ENCODE measurements around the gene FRAT1.
"Not testable (repeated sequence)": the region's sequence is repeated elsewhere in the genome, so short reads cannot be mapped to it uniquely, and the experiment has no call there.

Gene FRAT1

GRCh38 chr10:97335188-97335619, 16.1 kb downstream of the FRAT1 start:
- no peak for DNase-seq (ENCODE audit: low spot score)

GRCh38 chr10:97336006-97336405, 16.9 kb downstream of the FRAT1 start:
- DNase-seq (ENCODE audit: low spot score) = no peak

GRCh38 chr10:97336446-97336845, 17.4 kb downstream of the FRAT1 start:
- DNase-seq (ENCODE audit: low spot score) = no peak

DNA sequence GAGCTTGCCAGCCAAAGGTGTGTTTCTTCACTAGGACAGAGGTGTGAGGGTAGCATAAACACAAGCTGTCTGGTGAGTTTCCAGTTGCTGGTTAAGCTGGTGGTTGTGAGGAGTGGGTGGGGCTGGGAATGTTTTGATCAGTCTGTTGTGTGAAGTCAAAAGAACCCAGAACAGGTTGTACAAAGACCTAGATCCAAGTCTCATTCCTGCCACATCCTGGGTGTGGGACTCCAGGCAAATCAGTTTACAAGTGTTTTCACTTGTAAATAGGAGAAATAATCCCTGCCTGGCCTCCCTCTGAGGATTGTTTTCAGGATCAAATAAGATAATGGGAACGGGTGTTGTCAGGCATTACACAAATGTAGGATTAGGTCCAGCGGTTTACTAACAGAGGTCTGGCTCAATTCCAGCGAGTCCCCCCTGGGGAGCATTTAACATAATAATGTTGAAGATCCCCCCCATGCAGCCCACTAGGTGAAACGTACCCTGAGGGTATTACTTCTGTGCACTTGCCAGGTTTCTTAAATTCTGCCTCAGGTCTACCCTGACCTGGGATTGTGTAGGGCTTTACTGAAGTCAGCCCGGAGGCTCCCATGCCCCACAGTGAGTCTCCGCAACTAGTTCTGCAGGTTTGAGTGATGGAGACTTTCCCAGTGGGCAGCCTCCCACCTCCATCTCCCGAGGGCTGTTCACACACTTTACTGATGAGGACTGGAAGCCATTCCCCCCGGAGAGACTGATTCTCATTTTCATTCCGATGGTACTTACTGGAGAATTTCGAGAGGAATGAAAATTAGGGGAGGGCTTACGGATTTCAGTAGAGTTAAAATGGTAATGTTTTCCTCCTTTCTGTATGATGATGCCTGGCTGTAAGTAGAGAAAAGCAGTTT, 18.1 kb downstream of the FRAT1 start:
- DNase-seq (ENCODE audit: low spot score) = no peak

DNA sequence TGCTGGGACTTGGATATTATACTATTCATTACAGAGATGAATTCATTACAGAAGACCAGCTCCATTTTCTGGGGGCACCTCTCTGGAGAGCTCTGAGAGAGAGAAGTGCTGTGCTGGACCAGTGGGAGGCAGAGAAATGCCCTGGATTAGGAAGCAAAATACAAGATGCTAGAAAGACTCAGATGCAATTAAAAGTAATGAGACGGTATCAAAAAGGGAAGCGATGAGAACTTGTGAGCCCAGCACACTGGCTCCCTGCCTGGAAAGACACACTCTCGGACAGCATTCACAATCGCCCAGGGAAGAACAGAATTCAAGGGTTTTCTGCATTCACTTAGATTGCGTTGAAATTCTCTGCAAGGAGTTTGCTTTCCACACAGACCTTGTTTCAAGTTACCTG, 19.0 kb downstream of the FRAT1 start:
- no peak for DNase-seq (ENCODE audit: low spot score)

GRCh38 chr10:97341416-97341815, 22.3 kb downstream of the FRAT1 start:
- no peak for DNase-seq (ENCODE audit: low spot score)

DNA sequence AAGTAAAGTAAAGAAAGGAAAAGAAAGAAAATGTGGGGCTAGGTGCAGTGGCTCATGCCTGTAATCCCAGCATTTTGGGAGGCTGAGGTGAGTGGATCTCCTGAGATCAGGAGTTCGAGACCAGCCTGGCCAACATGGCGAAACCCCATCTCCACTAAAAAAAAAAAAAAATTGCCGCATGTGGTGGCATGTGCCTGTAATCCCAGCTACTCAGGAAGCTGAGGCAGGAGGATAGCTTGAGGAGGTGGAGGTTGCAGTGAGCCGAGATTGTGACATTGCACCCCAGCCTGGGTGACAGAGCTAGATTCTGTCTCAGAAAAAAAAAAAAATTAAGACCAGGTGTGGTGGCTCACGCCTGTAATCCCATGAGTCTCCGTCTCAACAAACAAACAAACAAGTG, 24.6 kb downstream of the FRAT1 start:
- not testable (repeated sequence) for DNase-seq (ENCODE audit: low spot score)

- no peak for DNase-seq (ENCODE audit: low spot score)
These were observed 28.2 kb downstream of the FRAT1 start for GRCh38 chr10:97347317-97347716.

DNA sequence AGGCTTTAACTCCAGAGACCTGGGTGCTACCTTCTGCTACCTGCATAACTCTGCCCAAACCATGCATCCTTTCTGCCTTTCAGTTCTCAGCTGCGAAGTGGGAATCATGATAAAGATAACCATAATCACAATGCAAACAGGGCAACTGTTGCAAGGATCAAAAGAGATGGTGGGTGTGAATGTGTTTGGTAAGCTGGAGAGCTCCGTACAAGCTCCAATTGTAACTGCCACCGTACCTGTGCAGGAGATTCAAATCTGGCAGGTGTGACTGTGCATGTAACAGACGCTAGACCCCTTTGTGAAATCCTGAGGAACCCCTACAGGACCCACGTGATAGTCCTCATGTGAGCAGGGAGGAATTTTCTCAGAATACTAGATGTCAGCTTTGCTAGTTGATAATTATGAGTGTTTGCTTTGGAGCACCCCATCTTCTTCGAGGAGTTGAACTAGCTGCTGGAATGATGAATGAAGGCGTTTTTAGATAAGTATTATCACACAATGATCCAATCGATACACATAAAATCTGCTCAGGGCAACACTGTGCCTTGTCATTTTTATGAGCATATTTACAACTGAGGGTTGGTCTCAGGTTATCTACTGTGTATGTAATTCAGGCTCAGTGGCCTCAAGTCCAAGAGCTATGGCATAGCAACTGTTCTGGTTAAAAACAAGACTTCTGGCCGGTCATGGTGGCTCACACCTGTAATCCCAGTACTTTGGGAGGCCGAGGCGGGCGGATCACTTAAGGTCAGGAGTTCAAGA, 30.9 kb downstream of the FRAT1 start:
- no peak for DNase-seq (ENCODE audit: low spot score)

DNA sequence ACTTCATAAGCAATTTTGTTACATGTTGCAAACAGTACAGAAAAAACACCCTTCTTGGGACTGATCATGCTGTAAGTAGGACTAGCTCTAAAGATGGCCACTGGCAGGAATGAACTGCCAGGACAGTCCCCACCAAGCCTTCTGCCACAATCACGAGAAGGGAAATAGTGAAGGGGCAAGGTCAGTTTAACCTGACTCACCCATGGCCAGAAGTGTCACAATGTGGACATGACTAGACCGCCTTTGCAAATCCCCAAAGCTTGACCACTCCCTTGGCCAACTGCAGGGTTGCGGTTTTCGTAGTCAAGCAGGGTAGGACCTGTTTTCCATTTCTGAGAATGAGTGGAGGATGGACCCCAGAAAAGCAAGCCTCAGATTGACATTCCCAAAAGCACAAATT, 34.9 kb downstream of the FRAT1 start:
- no peak for DNase-seq (ENCODE audit: low spot score)

DNA sequence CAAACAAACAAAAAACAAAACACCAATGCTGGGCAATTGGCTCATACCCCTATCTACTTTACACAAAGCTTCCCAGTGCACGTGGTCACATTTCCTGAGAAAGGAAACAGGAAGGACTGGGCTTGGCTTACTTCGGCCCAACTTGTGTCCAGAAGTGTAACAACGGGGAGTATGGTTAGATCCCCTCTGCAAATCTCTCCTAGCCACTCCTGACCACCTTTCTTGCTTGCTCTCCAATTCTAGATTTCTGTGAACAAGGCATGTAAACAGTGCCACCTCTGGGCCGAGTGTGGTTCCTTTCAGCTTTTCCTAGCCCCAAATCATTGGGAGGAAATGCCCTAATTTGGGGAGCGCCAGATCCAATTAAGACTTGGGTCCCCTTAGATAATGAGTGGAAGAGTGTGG, 36.5 kb downstream of the FRAT1 start:
- DNase-seq (ENCODE audit: low spot score) = peak; percentile 22

GRCh38 chr10:97356318-97356914, 37.3 kb downstream of the FRAT1 start:
- no peak for DNase-seq (ENCODE audit: low spot score)

DNA sequence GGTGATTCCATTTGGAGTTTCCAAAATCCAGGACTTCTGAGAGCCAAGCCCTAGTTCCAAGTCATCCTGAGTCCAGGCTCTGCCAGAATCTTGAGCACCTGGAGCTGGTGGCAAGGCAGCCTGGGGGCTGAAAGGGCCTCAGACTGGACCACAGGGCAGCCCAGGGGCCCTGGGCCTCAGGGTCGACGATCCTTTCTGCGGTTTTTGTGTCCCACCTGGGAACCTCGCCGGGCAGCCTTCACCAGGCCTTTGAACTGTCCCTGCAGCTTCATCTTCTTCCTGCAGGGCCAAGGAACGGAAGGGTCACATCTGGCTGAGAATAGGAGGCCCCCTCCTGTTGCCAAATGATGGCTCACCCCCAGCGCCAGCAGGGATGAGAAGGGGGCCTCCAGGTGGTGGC, 37.8 kb downstream of the FRAT1 start:
- no peak for DNase-seq (ENCODE audit: low spot score)

DNA sequence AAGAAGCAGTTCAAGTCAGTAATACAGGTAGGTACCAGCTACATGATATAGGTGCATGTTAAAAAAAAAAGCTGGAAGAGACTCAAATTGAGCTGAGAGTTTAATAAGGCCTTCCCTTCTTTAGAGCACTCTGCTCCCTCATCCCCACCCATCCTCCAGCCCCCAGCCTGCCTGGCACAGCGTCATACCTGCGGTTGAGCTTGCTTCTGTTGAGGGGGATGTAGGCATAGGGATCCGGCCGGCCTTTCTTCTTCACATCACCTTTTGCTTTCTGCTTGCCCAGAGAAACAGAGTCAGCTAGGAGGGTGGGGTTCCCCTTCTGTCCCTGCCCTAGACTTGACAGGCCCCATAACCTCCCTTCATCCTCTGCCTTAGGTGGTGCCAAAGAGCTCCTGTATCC, 39.3 kb downstream of the FRAT1 start:
- DNase-seq (ENCODE audit: low spot score) = no peak

GRCh38 chr10:97358781-97359180, 39.7 kb downstream of the FRAT1 start:
- no peak for DNase-seq (ENCODE audit: low spot score)

- no peak for DNase-seq (ENCODE audit: low spot score)
These were observed 41.9 kb downstream of the FRAT1 start for GRCh38 chr10:97360705-97361536.

- DNase-seq (ENCODE audit: low spot score) = no peak
These were observed 42.4 kb downstream of the FRAT1 start for GRCh38 chr10:97361537-97361901.

GRCh38 chr10:97362310-97363033, 43.4 kb downstream of the FRAT1 start:
- no peak for DNase-seq (ENCODE audit: low spot score)

- no peak for DNase-seq (ENCODE audit: low spot score)
These were observed 44.0 kb downstream of the FRAT1 start for GRCh38 chr10:97363071-97363470.

GRCh38 chr10:97365761-97366351, 46.8 kb downstream of the FRAT1 start:
- no peak for DNase-seq (ENCODE audit: low spot score)

DNA sequence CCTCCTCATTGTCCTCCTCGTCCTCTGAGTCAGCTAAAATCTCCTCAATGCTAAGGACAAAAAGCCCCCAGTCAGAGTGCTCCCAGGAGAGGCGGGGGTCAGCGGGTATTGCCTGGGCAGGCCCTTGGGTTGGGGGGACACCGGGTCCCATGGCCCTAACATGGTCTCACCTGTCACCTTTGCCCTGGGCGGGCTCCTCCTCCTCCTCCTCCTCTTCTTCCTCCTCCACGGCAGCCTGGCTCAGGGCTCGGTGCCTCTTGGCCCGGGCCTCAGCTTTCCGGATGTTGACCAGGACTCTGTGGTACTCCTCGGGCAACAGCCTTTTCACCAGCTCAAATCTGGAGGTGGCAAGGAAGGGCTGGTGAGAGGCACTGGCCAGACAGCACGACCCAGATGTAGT, 47.5 kb downstream of the FRAT1 start:
- DNase-seq (ENCODE audit: low spot score) = no peak

Data from RKO (cell line).